SK-N-SH treated with all-trans-retinoic acid at 6 μM for 48 hours (cell line): ENCODE data around the gene NAMPT.

Experiments
- ATAC-seq: fragments of 200-7000 bp; cut with Tn5 transposase; 3 replicates; pipeline ENCODE4 v1.9.1; 2020; ENCODE audit warnings: mild to moderate bottlenecking, moderate library complexity
- ARNTL ChIP-seq: fragments of 450-650 bp; formaldehyde crosslinking; IDR thresholded peaks from 2 replicates; pipeline ENCODE4 v1.5.0; 2020; ENCODE audit warnings: low read depth, mild to moderate bottlenecking, moderate library complexity, borderline replicate concordance
- BACH2 ChIP-seq: fragments of 250-450 bp; sonication (Bioruptor Pico); IDR thresholded peaks from 2 replicates; pipeline ENCODE4 v1.9.0; 2021; ENCODE audit warnings: mild to moderate bottlenecking, borderline replicate concordance
- CSDC2 ChIP-seq: fragments of 250-450 bp; sonication (Bioruptor Pico); IDR thresholded peaks from 2 replicates; pipeline ENCODE4 v1.5.0; 2020; ENCODE audit warnings: mild to moderate bottlenecking, moderate library complexity
- ESRRG ChIP-seq: fragments of 250-450 bp; sonication (Bioruptor Pico); IDR thresholded peaks from 2 replicates; pipeline ENCODE4 v1.6.1; 2021; ENCODE audit warnings: mild to moderate bottlenecking
- GLIS3 ChIP-seq: fragments of 250-450 bp; sonication (Bioruptor Pico); IDR thresholded peaks from 2 replicates; pipeline ENCODE4 v1.5.0; 2020; ENCODE audit warnings: mild to moderate bottlenecking, moderate library complexity
- ISL1 ChIP-seq: fragments of 250-450 bp; sonication (Bioruptor Pico); IDR thresholded peaks from 2 replicates; pipeline ENCODE4 v2.1.2; 2022; ENCODE audit warnings: mild to moderate bottlenecking, moderate library complexity
- OSR1 ChIP-seq: fragments of 250-450 bp; sonication (Bioruptor Pico); IDR thresholded peaks from 2 replicates; pipeline ENCODE4 v1.8.0; 2022; ENCODE audit warnings: moderate library complexity, mild to moderate bottlenecking, inconsistent platforms
- POU6F1 ChIP-seq: fragments of 250-450 bp; sonication (Bioruptor Pico); IDR thresholded peaks from 2 replicates; pipeline ENCODE4 v1.8.0; 2021; ENCODE audit warnings: low read depth, mild to moderate bottlenecking, moderate library complexity, borderline replicate concordance
- PPARA ChIP-seq: fragments of 250-450 bp; sonication (Bioruptor Pico); IDR thresholded peaks from 2 replicates; pipeline ENCODE4 v1.5.0; 2020; ENCODE audit warnings: mild to moderate bottlenecking, borderline replicate concordance
- SNAI2 ChIP-seq: fragments of 250-450 bp; sonication (Bioruptor Pico); IDR thresholded peaks from 2 replicates; pipeline ENCODE4 v1.5.0; 2020; ENCODE audit warnings: mild to moderate bottlenecking, moderate library complexity
- TCF4 ChIP-seq: fragments of 250-450 bp; sonication (Bioruptor Pico); IDR thresholded peaks from 2 replicates; pipeline ENCODE4 v1.8.0; 2021; ENCODE audit warnings: mild to moderate bottlenecking, moderate library complexity, borderline replicate concordance
- TOX ChIP-seq: fragments of 250-450 bp; sonication (Bioruptor Pico); IDR thresholded peaks from 2 replicates; pipeline ENCODE4 v1.8.0; 2021; ENCODE audit warnings: mild to moderate bottlenecking, moderate library complexity, borderline replicate concordance
- ZC3H10 ChIP-seq: fragments of 250-450 bp; sonication (Bioruptor Pico); IDR thresholded peaks from 2 replicates; pipeline ENCODE4 v1.5.1; 2021; ENCODE audit warnings: mild to moderate bottlenecking, moderate library complexity
- ZFP3 ChIP-seq: fragments of 250-450 bp; sonication (Bioruptor Pico); IDR thresholded peaks from 2 replicates; pipeline ENCODE4 v1.5.0; 2020; ENCODE audit warnings: mild to moderate bottlenecking, moderate library complexity
- ZFP30 ChIP-seq: fragments of 450-650 bp; formaldehyde crosslinking; IDR thresholded peaks from 2 replicates; pipeline ENCODE4 v1.5.0; 2022; ENCODE audit warnings: mild to moderate bottlenecking, moderate library complexity
- ZNF70 ChIP-seq: fragments of 450-650 bp; formaldehyde crosslinking; IDR thresholded peaks from 2 replicates; pipeline ENCODE4 v1.5.0; 2020; ENCODE audit warnings: mild to moderate bottlenecking, moderate library complexity
- ZNF8 ChIP-seq: fragments of 450-650 bp; formaldehyde crosslinking; IDR thresholded peaks from 2 replicates; pipeline ENCODE4 v1.5.0; 2020; ENCODE audit warnings: mild to moderate bottlenecking, moderate library complexity
- TF ChIP-seq, protein P1 (sequence below): fragments of 250-450 bp; sonication (Bioruptor Pico); IDR thresholded peaks from 2 replicates; pipeline ENCODE4 v1.5.1; 2021; ENCODE audit warnings: mild to moderate bottlenecking, moderate library complexity
- TF ChIP-seq, protein P2 (sequence below): fragments of 250-450 bp; sonication (Bioruptor Pico); IDR thresholded peaks from 2 replicates; pipeline ENCODE4 v1.8.0; 2020; ENCODE audit warnings: mild to moderate bottlenecking, moderate library complexity, borderline replicate concordance
- TF ChIP-seq, protein P3 (sequence below): fragments of 250-450 bp; sonication (Bioruptor Pico); IDR thresholded peaks from 2 replicates; pipeline ENCODE4 v1.5.1; 2020; ENCODE audit warnings: low read depth, mild to moderate bottlenecking, moderate library complexity

The NAMPT gene

GRCh38 chr7:106262221-106262881 is 22.4 kb downstream of the NAMPT start:
- no peak for ATAC-seq
- TF ChIP-seq ZFP3 (CRISPR knock-in tag) (no peak), ZC3H10 (CRISPR knock-in tag) (peak; percentile 19; the same call in 1 of the 2 replicates), GLIS3 (CRISPR knock-in tag) (no peak), TOX (CRISPR knock-in tag) (no peak), ZFP30 (no peak)
- TF ChIP-seq, protein P1, sequence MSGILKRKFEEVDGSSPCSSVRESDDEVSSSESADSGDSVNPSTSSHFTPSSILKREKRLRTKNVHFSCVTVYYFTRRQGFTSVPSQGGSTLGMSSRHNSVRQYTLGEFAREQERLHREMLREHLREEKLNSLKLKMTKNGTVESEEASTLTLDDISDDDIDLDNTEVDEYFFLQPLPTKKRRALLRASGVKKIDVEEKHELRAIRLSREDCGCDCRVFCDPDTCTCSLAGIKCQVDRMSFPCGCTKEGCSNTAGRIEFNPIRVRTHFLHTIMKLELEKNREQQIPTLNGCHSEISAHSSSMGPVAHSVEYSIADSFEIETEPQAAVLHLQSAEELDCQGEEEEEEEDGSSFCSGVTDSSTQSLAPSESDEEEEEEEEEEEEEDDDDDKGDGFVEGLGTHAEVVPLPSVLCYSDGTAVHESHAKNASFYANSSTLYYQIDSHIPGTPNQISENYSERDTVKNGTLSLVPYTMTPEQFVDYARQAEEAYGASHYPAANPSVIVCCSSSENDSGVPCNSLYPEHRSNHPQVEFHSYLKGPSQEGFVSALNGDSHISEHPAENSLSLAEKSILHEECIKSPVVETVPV (CRISPR knock-in tag): no peak
- TF ChIP-seq, protein P2, sequence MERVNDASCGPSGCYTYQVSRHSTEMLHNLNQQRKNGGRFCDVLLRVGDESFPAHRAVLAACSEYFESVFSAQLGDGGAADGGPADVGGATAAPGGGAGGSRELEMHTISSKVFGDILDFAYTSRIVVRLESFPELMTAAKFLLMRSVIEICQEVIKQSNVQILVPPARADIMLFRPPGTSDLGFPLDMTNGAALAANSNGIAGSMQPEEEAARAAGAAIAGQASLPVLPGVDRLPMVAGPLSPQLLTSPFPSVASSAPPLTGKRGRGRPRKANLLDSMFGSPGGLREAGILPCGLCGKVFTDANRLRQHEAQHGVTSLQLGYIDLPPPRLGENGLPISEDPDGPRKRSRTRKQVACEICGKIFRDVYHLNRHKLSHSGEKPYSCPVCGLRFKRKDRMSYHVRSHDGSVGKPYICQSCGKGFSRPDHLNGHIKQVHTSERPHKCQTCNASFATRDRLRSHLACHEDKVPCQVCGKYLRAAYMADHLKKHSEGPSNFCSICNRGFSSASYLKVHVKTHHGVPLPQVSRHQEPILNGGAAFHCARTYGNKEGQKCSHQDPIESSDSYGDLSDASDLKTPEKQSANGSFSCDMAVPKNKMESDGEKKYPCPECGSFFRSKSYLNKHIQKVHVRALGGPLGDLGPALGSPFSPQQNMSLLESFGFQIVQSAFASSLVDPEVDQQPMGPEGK (CRISPR knock-in tag): no peak

DNA sequence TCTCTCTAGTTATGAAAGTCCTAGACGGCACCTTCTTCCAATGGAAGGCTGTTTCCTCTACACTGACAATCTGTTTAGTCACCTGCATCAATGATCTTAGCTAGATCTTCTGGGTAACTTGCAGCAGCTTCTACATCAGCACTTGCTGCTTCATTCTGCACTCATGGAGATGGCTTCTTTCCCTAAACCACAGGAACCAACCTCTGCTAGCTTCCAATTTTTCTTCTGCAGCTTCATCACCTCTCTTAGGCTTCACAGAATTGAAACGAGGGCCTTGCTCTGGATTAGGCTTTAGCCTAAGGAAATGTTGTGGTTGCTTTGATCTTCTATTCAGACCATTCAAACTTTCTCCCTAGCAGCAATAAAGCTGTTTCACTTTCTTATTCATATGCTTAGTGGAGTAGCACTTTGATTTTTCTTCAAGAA is 24.6 kb downstream of the NAMPT start:
- no peak for ATAC-seq
- TF ChIP-seq OSR1 (no peak), BACH2 (CRISPR knock-in tag) (no peak), ESRRG (CRISPR knock-in tag) (no peak), SNAI2 (CRISPR knock-in tag) (no peak), CSDC2 (CRISPR knock-in tag) (no peak), ZFP30 (no peak), GLIS3 (CRISPR knock-in tag) (no peak), ARNTL (CRISPR knock-in tag) (no peak), POU6F1 (CRISPR knock-in tag) (no peak), ZNF8 (CRISPR knock-in tag) (no peak), ISL1 (CRISPR knock-in tag) (no peak), TCF4 (CRISPR knock-in tag) (no peak)
- TF ChIP-seq, protein P1 (CRISPR knock-in tag): no peak
- TF ChIP-seq, all 23 proteins: peak for 0

DNA sequence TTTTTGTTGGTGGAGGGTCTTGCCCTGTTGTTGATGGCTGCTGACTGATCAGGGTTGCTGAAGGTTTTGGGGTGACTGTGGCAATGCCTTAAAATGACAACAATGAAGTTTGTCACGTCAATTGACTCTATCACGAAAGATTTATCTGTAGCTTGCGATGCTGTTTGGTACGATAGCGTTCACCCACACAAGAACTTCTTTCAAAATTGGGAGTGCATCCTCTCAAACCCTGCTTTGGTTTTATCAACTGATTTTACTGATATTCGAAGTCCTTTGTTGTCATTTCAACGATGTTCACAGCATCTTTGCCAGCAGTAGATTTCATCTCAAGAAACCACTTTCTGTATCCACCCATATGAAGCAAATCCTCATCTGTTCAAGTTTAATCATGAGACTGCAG is 26.0 kb downstream of the NAMPT start:
- ATAC-seq: no peak
- TF ChIP-seq ZC3H10 (CRISPR knock-in tag): no peak
- TF ChIP-seq TCF4 (CRISPR knock-in tag): no peak
- TF ChIP-seq PPARA (CRISPR knock-in tag): no peak
- no peak for TF ChIP-seq POU6F1 (CRISPR knock-in tag)
- no peak for TF ChIP-seq ZFP30
- TF ChIP-seq, protein P2 (CRISPR knock-in tag): no peak
- TF ChIP-seq ZNF70 (CRISPR knock-in tag): no peak
- TF ChIP-seq, protein P3, sequence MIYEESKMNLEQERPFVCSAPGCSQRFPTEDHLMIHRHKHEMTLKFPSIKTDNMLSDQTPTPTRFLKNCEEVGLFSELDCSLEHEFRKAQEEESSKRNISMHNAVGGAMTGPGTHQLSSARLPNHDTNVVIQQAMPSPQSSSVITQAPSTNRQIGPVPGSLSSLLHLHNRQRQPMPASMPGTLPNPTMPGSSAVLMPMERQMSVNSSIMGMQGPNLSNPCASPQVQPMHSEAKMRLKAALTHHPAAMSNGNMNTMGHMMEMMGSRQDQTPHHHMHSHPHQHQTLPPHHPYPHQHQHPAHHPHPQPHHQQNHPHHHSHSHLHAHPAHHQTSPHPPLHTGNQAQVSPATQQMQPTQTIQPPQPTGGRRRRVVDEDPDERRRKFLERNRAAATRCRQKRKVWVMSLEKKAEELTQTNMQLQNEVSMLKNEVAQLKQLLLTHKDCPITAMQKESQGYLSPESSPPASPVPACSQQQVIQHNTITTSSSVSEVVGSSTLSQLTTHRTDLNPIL (CRISPR knock-in tag): no peak
- no peak for TF ChIP-seq SNAI2 (CRISPR knock-in tag)
- TF ChIP-seq BACH2 (CRISPR knock-in tag): no peak
- TF ChIP-seq ZFP3 (CRISPR knock-in tag): no peak
- TF ChIP-seq ISL1 (CRISPR knock-in tag): no peak
- TF ChIP-seq ARNTL (CRISPR knock-in tag): no peak
- TF ChIP-seq, all 23 proteins: peak for 0
